Measurements from ENCODE around the gene SLC27A5. TPM values are rescaled to one million over a fixed set of nuclear protein-coding genes. Genes with fewer than 3 reads are reported as not detected.

Gene SLC27A5
- total RNA-seq, 4 donors from 2014 or later: 3.8 to 10.8 (median 4.6) TPM

GRCh38 chr19:58466760-58467589 is 44.8 kb downstream of the SLC27A5 start, which contains the start of gene ZNF324:
TSS of gene ZNF324 (plus strand) at chr19:58467080. CDS start at chr19:58469186, 2,106 bp downstream.
- H3K4me1 ChIP-seq: peaks cover 11 to 34% (median 21%) of the 10 kb centered on the region in 4 donors
- peak within 1 kb of the TSS; percentile 78 to 98 (median 92) for H3K4me3 ChIP-seq
- TF ChIP-seq POLR2AphosphoS5 (IDR thresholded peaks at IDR 0.05): peak; percentile 88 to 95
- no peak for TF ChIP-seq EP300 (IDR thresholded peaks at IDR 0.05)
- intact Hi-C loops (cut with DNase I): no loop called here
- 0% methylated on average over 2 of the region's 92 CpGs for WGBS
- peak within 1 kb of the TSS; percentile 76 to 89 (median 80) for H3K27ac ChIP-seq (replicated peaks in 1 of 4)
- peaks cover 6 to 31% (median 27%) of the 10 kb centered on the region in 4 donors for H3K36me3 ChIP-seq
- H3K9me3 ChIP-seq: no peaks in the 10 kb centered on the region
- H3K27me3 ChIP-seq: no peaks in the 10 kb centered on the region
- DNase-seq (ENCODE audit: extremely low spot score): peak; percentile 99

GRCh38 chr19:58466089-58466759 is 45.6 kb downstream of the SLC27A5 start:
- Histone ChIP-seq H3K4me1 (peaks cover 11 to 34% (median 21%) of the 10 kb centered on the region in 4 donors), H3K27ac (replicated peaks in 1 of 4) (peak overlapping the region in 2 of 4 donors; percentile 76 to 78), H3K36me3 (peaks cover 0 to 24% (median 21%) of the 10 kb centered on the region in 4 donors), H3K9me3 (no peaks in the 10 kb centered on the region), H3K4me3 (peak overlapping the region; percentile 78 to 98 (median 92)), H3K27me3 (no peaks in the 10 kb centered on the region)
- no peak for DNase-seq (ENCODE audit: extremely low spot score)
- TF ChIP-seq EP300 (IDR thresholded peaks at IDR 0.05) (no peak), CTCF (IDR thresholded peaks at IDR 0.05) (no peak), POLR2A (IDR thresholded peaks at IDR 0.05; ENCODE audit: low read depth) (no peak), POLR2AphosphoS5 (IDR thresholded peaks at IDR 0.05) (no peak)
- WGBS: 43% methylated on average over 17 of the region's 20 CpGs
- intact Hi-C loops (cut with DNase I): no loop called here

GRCh38 chr19:58460039-58460438 is 51.8 kb downstream of the SLC27A5 start:
- H3K27ac ChIP-seq (replicated peaks in 1 of 4): no peak overlapping the region
- no peaks in the 10 kb centered on the region for H3K4me1 ChIP-seq
- intact Hi-C loops (cut with DNase I): no loop called here
- no peak overlapping the region for H3K4me3 ChIP-seq
- 88% methylated on average over 2 of the region's 2 CpGs for WGBS
- no peaks in the 10 kb centered on the region for H3K9me3 ChIP-seq
- H3K36me3 ChIP-seq: peaks cover 7 to 43% (median 22%) of the 10 kb centered on the region in 4 donors
- DNase-seq (ENCODE audit: extremely low spot score): no peak
- H3K27me3 ChIP-seq: no peaks in the 10 kb centered on the region
- no peak for TF ChIP-seq CTCF (IDR thresholded peaks at IDR 0.05)

- no peaks in the 10 kb centered on the region for H3K27me3 ChIP-seq
- TF ChIP-seq POLR2AphosphoS5 (IDR thresholded peaks at IDR 0.05): no peak
- no peak for TF ChIP-seq EP300 (IDR thresholded peaks at IDR 0.05)
- TF ChIP-seq POLR2A (IDR thresholded peaks at IDR 0.05; ENCODE audit: low read depth): no peak
- no peak for TF ChIP-seq CTCF (IDR thresholded peaks at IDR 0.05)
- no peak overlapping the region for H3K27ac ChIP-seq (replicated peaks in 1 of 4)
- WGBS: 97% methylated on average over 34 of the region's 35 CpGs
- peaks cover 7 to 61% (median 35%) of the 10 kb centered on the region in 4 donors for H3K36me3 ChIP-seq
- no peak for DNase-seq (ENCODE audit: extremely low spot score)
- H3K4me1 ChIP-seq: peaks cover 3 to 16% (median 13%) of the 10 kb centered on the region in 4 donors
- intact Hi-C loops (cut with DNase I): no loop called here
- no peaks in the 10 kb centered on the region for H3K9me3 ChIP-seq
- H3K4me3 ChIP-seq: no peak overlapping the region
Observed at GRCh38 chr19:58456111-58456510, 55.7 kb downstream of the SLC27A5 start.

GRCh38 chr19:58455306-58455705 is 56.5 kb downstream of the SLC27A5 start:
- 93% methylated on average over 18 of the region's 21 CpGs for WGBS
- Histone ChIP-seq H3K36me3 (peaks cover 7 to 61% (median 35%) of the 10 kb centered on the region in 4 donors), H3K27ac (replicated peaks in 1 of 4) (no peak overlapping the region), H3K9me3 (no peaks in the 10 kb centered on the region), H3K4me3 (no peak overlapping the region), H3K27me3 (no peaks in the 10 kb centered on the region), H3K4me1 (peaks cover 8 to 22% (median 18%) of the 10 kb centered on the region in 4 donors)
- TF ChIP-seq POLR2AphosphoS5 (IDR thresholded peaks at IDR 0.05) (no peak), EP300 (IDR thresholded peaks at IDR 0.05) (no peak), CTCF (IDR thresholded peaks at IDR 0.05) (no peak), POLR2A (IDR thresholded peaks at IDR 0.05; ENCODE audit: low read depth) (no peak)
- intact Hi-C loops (cut with DNase I): no loop called here
- no peak for DNase-seq (ENCODE audit: extremely low spot score)

Measured in esophagus muscularis mucosa (tissue), 4 donors.